T-helper 2 cell (primary cell): Measurements from ENCODE around the gene LPCAT1.
"Not testable (repeated sequence)": the region's sequence is repeated elsewhere in the genome, so short reads cannot be mapped to it uniquely, and the experiment has no call there.

Experiments used
- DNase-seq, 5 experiments: peaks; one replicate each; pipeline versions ENCODE4 v3.0.0 to v3.0.0-alpha.2; 2012 to 2022

Gene LPCAT1

DNA sequence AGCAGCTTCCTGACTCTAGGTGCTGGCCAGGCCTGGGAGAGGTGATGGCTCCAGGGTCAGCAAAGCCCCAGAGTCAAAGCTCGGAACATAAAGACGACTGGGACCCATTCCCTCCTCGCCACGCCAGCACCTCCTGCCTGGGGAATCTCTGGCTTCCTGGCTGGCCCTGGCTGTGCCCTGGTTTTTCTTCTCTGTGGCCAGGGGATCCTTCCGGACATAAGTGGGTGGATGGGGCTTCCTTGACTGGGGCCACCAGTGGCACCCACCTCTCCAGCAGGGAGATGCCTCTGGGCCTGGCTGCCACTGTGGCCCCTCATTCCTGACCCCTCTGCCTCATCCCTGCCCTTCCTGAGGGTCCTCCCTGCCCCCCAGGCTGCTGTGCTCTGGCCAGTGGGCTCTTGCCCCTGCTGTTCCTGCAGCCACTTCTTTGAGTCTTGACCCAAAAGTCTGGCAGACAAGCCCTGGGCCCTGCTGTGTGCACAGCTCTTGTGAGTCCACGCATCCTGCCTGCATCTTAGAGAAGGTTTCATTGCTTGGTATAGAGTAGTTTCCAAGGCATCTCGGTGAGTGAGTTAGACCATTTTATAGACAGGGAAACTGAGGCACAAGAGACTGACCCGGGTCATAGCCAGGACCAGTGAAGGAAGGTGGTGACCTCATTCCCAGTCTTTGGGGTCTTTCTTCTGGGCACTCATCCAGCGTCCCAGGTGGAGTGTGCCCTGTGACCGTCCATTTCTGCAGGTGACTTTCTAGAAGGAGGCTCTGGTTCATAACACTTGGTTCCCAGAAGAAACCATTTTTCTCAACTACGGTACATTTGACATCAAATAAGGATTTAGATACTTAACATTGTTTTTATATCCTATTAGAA, 17.3 kb upstream of the LPCAT1 start:
- no peak for DNase-seq

DNA sequence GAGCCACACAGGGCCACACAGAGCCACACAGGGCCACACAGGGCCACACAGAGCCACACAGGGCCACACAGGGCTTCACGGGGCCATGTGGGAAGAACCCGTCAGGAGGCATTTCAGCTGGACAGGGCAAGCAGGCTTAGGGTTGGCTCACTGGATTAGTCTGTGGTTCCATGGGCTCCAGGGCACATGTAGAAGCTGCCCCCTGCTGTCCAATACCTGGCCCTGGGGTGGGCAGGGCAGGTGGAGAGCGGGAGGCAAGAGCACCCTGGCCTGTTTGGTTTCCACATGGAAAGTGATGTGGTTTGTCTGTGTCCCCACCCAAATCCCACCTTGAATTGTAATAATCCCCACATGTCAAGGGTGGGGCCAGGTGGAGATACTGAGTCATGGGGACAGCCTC, 16.4 kb upstream of the LPCAT1 start:
- DNase-seq: no peak

DNA sequence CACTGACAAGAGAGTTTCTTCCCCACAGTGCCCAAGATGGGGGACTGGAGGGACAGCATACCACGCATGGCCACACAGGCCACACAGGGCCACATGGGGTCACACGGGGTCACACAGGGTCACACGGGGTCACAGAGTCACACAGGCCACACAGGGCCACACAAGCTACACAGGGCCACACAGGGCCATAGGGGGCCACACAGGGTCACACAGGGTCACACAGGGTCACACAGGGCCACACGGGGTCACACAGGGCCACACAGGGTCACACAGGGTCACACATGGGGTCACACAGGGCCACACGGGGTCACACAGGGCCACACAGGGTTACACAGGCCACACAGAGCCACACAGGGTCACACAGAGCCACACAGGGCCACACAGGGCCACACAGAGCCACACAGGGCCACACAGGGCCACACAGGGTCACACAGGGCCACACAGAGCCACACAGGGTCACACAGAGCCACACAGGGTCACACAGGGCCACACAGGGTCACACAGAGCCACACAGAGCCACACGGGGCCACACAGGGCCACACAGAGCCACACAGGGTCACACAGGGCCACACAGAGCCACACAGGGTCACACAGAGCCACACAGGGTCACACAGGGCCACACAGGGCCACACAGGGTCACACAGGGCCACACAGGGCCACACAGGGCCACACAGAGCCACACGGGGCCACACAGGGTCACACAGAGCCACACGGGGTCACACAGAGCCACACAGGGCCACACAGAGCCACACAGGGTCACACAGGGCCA, 15.8 kb upstream of the LPCAT1 start:
- DNase-seq: not testable (repeated sequence)

DNA sequence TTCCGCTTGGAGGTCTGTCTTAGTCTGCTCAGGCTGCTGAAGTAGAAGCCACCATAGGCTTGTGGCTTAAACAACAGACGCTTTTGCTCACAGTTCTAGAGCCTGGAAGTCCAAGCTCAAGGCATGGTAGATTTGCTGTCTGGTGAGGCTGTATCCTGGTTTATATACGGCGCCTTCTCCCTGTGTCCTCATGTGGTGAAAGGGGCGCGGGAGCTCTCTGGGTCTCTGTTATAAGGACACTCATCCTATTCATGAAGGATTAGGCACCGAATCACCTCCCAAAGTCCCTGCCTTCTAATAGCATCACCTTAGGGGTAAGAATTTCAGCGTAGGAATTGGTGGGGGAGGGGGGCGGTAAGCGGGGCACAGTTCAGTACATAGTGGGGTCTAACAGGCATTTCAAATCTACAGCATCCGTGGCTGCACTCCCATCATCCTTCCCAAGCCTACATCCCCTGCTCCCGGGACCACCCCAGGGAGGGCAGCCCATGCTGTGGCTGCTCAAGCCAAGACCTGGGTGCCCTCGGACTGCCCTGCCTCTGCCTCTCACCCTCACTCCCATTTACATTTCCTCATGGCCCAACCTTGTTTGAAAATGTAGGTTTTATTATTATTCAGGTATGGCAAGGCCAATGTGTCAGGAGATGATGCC, 15.1 kb upstream of the LPCAT1 start:
- no peak for DNase-seq

DNA sequence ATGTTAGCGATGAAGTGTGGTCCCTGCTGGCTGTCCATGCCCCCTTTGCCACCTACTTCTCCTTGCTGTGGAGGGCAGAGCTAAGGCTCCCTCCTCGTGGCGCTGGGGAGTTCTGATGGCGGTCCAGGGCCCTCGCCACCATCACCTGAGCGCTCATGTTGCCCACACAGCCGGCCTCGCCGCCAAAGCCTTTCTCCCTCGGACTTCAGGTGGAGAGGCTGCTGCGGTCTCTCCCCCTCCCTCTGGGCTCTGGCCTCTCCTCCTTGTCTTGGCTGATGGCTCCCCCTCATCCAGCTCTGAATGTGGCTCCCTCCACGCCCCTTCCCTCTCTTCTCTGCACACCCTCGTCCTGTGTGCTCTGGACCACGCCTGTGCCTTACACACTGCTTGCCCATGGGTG, 14.5 kb upstream of the LPCAT1 start:
- no peak for DNase-seq

DNA sequence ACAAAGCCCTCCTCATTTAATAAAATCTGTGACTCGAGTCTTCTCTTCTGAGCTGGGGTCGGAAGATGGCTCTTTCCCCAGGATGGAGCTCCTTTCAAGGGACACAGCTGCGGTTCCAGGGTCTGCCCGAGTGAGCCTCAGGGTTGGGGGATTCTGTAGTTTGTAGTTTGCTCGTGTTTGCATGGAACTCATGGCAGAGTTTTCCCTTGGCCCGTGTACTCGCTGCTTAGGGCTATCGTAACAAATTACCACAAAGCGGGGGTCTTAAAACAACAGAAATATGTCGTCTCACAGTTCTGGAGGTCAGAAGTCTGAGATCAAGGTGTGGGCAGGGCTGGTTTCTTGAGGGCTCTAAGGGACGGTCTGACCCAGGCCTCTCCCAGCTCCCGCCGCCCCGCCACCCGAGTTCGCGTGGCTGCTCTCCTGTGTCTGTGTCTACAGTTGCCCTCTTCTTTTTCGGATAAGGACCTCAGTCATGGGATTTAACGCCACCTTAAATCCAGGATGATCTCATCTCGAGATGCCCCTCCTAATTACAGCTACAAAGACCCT, 13.9 kb upstream of the LPCAT1 start:
- DNase-seq: no peak

DNA sequence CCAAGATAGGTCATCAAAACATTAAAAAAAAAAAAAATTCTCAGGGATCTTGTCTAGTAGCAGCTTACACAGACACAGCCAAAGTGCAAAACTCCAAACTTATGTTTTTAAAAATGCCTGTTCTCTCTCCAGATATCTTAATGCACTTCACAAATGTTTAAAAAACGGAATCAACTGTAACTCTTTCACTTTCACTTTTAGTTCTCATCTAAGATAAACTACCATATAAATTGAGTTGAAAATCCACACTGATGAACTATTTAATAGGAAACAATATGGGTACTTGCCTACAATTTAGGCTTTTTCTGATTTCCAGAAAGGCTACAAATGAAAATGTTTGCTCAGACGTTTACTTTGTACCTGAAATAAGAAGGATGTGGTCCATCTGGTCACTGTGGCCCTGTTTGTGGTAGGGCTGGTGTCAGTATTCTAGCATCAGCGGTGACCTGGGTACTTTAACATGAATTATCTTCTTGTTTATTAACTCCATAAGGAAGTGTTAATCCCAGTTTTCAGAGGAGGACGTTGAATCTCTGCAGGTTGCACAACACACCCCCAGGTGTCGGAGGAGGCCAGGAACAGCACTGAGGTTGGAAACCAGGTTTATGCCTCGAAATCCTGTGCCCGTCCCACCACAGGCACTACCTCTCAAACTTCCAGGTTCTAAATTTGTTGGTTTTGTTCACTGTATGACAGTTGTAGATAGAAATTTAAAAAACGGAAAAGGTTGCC, 13.3 kb upstream of the LPCAT1 start:
- DNase-seq: peak in 1 of 5 experiments; percentile 47

DNA sequence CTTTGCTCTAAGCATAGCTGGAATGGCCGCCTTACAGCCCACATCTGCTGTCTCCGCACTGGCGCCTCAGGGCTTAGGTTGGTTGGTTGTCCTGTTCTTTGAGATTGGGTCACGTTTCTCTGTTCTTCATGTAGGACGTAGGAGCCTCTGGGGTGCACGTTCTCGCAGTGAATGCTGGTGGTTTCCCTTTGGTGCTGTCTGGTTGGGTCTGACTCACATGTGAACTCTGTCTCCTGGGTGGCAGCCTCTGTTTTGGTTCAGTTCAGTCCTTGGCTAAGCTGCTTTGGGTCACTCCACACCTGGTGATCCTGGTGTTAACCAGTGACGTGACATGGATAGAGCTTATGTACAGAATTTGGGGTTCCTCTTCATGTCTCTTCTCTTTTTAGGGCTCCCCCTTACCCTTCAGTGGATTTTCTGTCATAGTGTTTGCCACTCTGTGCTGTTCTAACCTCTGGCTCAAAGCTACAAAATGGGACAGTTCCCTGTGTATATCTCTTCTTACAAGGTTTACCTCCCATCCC, 12.6 kb upstream of the LPCAT1 start:
- DNase-seq: peak in 4 of 5 experiments; percentile 31 to 86 (median 66)

DNA sequence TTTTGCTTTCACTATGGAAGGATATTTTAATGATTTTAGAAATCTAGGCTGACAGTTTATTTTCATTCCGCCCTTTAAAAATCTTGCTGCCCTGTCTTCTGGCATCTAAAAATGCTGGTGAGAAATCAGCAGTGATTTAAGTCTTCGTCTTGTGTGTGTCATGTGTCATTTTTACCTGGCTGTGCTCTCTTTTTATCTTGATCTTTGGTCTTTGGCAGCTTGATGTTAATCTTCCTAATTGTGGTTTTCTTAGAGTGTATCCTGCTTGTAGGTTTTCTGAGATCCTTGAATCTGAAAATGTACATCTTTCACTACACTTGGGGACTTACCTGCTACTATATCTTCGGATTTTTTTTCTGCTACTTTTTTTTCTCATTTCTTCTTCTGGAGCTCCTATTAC, 11.9 kb upstream of the LPCAT1 start:
- DNase-seq: peak in 2 of 5 experiments; percentile 26 to 70

DNA sequence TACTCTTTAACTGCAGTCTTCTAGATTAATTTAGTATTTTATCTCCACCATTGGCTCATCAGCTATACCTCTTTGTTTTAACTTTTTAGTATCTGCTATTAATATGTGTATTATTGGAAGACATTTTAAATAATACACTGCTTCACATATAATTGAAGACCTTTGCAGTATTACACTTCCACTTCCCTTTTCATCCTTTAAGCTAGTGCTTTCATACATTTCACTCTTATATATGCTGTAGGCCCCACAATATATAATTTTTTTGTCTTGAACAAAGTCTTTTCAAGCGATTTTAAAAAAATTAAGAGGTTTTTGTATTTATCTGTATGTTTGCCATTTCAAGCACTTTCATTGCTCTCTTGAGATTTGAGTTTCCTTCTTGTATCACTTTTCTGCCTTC, 8.6 kb upstream of the LPCAT1 start:
- no peak for DNase-seq

DNA sequence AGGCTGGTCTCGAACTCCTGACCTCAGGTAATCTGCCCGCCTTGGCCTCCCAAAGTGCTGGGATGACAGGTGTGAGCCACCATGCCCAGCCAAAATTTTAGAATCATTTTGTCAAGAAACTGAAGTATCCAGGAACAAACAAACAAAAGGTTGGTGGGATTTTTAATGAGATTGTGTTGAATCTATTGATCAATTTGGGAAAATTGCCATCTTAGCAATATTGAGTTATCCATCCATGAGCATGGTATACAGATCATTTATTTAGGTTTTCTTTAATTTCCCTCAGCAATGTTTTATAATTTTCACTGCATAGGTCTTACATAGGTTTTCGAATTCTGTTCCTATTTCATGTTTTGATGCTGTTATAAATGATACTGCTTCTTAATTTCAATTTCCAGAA, 5.7 kb upstream of the LPCAT1 start:
- DNase-seq: no peak

DNA sequence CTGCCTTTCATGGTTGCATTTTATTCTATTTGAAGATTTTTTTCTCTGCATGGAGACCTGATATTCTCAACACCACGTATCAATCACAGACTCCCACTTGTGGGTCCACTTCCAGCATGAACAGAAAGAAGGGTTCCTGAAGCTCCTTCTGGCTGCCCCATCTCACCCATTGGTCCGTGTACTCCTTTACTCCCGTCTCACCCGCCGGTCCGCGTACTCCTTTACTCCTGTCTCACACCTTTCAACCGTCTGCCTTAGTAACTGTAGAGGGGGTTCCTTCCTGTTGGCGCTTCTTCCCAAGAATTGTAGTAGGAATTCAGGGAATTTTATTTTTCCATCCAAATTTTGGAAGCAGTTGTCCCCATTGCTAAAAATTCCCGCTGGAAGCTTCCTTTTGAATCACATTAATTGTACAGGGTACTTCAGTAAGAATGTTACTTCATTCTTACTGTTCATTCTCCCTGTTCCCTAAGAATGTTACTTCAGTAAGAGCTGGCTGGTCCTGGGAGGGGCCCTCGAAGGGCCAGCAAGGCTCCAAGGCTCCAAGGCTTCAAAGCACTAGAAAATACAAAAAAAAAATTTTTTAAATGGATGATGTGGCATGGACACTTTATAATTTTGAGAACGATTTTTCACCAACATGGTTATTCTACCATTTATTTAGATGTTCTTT, 3.9 kb upstream of the LPCAT1 start:
- DNase-seq: no peak

DNA sequence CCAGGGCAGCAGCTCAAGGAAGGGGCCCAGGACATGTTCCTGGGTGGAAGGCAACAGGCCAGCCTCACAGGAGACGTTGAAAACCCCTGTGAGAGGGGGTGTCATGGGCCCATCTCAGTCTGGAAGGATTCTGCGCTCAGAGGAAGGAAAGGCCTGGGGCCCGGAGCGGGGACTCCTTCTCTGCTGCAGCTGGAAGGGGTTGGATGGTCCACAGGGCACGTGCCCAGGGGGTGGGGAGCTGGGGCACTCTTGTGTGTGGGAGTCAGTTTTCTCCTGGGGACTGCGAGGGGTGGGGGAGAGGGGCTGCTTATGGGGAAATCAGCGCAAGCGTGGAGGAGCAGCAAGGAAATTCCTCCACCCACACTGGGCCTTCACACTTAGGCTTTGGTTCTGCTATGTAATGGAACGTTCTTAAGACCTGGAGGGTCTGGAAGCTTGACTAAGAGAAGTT, 2.9 kb upstream of the LPCAT1 start:
- DNase-seq: no peak

DNA sequence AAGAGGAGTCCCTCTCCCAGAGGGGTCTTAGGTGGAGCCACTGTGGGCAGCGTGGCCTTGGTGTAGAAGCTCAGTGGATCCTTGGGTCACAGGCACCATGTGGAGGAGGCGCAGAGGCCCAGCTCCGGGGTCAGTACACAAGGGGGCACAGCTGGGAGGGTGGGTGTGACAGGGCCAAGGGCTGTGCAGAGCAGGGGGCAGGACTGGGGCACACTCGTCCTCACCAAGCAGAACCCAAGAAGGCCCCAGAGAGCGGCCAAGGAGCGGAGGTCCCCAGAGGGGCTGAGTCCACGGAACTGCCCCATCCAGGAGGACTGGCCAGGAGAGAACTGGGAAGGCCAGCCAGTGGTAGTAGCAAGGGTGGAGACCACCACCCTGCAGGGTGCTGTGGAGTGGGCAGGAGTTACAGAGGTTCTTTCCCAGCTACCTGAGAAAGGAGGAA, 2.5 kb upstream of the LPCAT1 start:
- DNase-seq: no peak

DNA sequence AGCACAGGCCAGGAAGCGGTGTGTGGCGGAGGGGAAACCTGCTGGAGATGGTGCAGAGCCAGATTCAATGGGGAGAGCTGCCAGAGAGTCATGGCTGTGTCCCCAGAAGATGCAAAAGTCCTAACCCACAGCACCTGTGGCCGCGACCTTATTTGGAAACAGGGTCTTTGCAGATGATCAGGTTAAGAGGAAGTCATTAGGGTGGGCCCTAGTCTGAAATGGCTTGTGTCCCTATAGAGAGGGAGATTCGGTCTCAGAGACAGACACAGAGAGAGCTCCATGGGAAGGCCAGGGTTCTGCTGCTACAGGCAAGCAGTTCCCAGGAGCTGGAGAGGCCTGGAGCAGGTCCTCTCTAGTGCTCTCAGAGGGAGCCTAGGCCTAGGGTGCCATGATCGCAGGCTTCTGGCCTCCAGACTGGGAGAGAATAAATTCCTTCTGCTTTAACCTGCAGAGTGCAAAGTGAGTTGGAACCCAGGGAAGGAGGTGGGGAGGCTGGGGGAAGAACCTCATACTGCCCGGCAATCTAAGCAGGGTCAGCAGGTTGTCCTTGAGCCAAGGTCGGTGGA, 1.9 kb upstream of the LPCAT1 start:
- no peak for DNase-seq

DNA sequence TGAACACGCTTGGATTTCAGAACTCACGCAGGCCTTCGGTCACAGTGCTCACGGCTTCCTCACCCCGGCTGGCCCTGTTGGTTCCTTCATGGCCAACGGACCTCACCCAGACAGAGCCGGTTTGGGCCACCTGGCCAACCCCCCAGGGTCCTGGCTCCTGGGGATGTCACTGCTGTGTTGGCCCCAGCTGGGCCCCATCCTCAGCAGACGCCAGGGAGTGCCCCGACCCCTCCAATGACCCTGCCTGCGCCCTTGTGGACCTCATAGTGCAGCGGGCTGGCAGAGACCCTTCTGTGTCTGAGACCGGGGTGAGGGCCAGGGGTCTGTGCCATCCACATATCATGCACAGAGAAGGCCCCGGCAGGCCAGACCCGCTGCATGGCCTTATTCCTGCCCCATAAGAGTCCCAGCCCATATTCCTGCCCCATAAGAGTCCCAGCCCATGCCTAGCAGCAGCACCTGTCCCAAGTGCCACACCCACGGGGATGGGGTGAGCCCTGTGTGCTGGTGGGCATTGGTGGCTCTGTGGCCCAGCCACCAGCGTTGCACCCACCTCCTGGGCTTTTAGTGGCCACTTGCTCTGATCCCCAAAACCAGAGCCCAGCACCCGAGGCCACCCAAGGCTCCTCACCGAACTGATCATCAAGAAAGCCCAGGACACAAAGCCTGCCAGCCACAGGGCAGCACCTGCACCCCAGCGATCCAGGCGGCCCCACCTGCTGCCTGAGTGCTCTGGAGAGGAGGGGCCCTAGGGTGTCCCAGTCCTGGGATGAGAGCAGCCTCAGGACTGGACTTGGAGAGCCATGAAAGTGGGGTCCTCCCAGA, 1.3 kb upstream of the LPCAT1 start:
- peak in 1 of 5 experiments; percentile 7 for DNase-seq

DNA sequence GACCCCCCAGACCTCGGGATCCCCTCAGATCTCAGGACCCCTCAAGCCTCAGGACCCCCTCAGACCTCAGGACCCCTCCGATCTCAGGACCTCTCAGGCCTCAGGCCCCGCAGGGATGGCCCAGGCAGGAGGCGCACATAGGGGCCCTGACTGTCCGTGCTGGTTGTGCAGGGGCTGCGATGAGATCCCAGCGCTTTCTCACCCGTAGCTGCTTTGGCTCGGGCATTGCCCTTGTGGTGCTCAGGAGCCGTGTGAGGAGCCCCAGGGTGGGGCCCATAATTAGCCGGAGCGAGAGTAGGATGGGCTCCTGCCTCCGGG, 680 bp upstream of the LPCAT1 start:
- no peak for DNase-seq

DNA sequence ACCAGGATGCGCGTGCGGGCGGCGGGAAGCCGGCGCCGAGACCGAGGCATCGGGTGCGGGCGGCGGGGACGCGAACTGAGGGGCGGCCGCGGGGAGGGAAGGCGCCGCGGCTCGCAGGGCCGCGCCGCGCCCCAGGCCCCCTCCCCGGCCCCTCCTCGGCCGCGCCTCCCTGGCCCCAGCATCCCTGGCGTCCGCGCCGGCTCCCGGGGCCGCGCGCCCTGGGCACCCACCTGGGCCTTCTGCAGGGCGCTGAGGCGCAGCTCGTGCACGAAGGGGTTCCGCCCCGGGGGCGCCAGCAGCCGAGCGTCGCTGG, 324 bp downstream of the LPCAT1 start:
- DNase-seq: peak in 2 of 5 experiments; percentile 32 to 66

DNA sequence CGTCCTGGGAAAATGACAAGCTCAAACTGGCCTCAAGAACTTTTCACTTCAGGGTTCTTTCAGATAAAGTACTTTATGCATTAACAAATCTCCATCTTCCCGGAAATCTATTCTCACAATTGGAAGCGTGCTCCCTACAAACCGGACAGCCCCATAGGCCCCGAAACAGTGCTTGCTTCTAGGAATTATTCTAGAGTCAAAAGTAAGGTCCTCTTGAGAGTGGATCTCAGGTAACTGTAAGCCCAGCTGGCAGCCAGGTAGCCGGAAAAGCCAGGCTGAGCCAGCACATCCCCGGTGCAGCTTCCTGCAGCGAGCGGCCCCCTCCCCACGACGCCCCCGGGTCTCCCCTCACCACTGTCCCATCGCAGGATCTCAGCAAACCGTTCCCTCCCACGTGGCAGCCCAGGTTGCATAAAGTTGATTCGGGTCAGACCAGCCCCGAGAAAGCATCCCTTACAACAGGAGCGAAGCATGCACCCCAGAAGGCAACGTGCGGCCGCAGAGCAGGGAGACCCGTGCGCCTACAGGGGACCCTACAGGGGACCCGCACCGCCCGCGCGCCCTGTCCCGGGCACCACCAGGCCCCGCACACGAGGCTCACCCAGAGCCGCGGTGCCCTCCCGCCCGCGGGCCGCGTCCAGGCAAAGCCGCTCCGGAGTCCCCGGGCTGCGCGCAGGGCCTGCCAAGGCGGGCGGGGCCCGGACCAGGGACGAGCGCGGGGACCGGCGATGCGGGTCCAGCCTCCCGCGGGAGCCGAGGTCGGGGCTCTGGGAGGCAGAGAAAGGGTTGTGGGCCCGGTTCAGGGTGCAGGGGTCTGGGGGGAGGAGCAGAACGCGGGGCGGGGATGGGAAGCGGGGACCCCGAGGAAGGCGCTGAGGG, 920 bp downstream of the LPCAT1 start:
- peak in 1 of 5 experiments; percentile 35 for DNase-seq
